GM19035 (cell line): ENCODE results near the gene MYCN.
"Not testable (repeated sequence)": the region's sequence is repeated elsewhere in the genome, so short reads cannot be mapped to it uniquely, and the experiment has no call there.

Experiments used
- ATAC-seq: cut with Tn5 transposase; IDR thresholded peaks from one replicate; pipeline ENCODE4 v1.9.1; 2021; ENCODE audit not compliant: unreplicated experiment

The MYCN gene

DNA sequence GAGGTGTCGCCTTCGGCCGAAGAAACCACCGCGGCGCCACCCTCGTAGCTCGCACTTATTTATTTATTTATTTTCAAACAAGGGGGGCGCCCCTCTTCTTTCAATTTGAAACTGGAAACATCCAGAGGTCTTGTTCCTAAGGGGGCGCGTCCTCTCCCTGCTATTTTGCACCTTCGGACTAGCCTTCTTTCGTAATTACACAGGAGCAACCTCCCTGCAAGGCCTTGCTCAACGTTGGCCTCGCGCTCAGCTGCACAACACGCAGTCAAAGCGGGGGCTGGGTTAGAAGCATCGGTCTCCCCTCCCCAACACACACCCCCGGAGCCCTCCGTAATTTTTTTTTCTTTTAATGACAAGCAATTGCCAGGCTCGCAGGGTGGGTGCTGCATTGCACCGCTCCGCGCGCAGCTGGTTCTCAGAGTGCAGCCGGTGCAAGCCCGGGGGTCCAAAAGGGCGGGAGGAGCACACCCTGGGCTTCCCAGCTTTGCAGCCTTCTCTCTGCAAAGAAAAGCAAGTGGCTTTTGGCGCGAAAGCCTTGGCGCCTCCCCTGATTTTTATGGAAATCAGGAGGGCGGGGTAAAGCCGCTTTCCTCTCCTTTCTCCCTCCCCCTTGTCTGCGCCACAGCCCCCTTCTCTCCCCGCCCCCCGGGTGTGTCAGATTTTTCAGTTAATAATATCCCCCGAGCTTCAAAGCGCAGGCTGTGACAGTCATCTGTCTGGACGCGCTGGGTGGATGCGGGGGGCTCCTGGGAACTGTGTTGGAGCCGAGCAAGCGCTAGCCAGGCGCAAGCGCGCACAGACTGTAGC lies at the start of gene MYCN:
Gene MYCN (plus strand): TSS at position 697 of the 807 bp plus-strand sequence. CDS start 1,515 bp downstream, outside the sequence.
- ATAC-seq: no peak

DNA sequence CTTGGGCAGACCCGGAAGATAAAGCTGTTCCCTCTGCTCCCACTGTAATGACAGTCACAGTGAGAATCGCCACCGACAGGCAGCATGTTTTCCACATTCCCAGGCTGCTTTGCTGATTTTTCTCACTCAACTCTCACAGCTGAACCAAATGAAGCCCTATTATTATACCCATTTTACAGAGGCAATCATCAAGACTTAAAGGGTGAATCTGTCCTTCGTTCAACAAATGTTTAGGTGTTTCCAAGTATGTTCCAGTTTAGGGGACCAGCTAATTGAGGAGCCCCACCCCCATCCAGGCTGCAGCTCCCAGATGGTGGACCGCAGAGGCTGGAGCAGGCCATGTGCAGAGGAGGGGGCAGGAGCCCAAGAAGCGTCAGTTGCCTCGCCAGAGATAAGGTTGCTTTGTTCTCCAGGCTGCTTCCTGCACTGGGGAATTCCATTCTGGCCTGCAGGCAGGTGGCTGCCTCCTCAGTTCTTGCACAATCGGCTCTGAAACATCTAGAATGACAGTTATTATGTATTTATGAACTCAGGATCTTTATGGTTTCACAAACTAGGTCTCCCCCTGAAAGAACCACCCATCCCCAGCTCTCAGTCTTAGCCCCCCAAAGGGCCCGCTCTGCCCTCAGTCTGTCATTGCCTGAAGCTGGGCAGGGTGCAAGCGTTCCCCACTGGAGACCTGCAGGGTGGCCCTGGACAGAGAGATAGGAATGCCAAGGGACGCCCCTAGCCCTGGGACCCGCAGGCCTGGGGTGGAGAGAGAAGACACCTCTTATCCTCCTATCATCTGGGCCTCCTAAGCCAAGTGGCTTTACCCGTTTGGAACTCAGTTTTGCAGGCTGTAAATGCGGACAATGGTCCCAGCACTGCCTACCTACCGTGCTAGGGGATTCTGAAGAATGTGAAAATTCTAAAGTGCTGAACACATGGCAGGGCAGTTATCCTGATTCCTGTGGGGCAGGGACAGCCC lies 49.1 kb upstream of the MYCN start:
- ATAC-seq: no peak

DNA sequence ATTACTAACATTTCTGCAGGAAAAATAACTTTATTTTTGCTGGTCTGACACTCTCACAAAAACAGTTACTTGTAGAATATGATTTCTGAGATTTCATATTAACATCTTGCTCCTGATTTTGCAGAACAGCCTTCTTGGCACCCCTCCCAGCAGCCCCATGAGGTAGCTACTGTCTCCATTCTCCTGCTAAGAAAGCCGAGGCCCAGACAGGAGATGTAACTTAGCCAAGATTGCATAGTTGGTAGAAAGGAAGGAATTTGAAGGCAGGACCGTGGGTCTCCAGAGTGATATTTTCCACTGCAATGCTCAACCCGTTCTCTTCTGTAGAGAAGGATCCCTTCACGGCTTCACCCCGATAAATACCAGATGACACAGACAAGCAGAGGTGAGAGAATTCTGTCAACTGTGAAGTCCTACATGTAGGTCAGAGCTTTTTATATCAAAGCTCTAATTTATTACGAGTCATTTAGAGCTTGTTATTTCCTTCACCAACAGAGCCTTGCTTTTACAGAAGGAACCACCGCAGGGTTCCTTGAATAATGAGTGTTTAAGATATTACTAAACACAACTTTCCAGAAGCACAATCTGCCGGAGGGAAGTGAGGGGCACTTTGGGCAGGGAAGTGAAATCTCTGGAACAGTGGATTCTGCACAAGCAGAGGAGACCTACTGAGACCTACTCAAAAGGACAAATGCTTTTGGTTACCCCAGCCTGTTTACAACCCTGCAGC lies 48.0 kb upstream of the MYCN start:
- no peak for ATAC-seq

DNA sequence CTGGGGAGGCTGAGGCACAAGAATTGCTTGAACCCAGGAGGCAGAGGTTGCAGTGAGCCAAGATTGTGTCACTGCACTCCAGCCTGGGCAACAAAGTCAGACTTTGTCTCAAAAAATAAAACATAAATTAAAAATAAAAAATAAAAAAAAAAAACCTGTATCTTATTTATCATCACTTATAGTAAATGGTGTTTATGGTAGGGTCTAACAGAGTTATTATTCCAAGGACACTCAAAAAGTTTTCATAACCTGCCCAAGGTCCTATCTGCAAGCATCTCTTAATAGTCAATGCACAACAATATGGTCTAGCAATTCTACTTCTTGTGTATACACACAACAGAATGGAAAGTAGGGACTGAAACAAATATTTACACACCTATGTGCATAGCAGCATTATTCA lies 47.3 kb upstream of the MYCN start:
- no peak for ATAC-seq

DNA sequence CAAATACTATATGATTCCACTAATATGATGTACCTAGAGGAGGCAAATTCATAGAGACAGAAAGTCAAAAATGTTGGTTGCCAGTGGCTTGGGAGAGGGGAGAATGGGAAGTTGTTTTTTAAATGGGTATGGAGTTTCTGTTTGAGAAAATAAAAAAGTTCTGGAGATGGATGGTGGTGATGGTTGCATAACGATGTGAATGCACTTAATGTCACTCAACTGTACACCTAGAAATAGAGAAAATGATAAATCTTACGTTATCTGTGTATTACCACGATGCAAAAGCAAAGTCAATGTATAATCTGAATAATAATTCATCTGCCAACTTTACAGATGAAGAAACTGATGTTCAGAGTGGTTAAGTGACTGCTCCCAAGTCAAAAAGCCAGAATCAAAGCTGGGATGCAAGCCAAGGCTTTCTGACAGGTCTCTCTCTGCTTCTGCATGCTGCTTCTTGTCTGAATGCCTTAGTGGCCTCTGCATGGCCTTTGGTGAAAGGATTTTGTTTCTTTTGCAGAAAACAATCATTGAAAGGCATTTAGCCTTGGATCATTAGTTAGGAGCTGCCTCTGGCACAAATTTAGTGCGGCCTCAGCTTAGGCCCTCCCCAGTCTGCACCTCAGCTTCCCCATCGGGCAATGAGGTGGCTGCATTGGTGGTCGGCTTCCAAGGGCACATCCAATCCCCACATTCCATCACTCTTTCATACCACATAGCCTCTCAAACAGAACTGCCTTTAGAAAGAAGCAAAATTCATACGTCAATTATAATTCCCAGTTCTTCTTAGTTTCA lies 46.5 kb upstream of the MYCN start:
- no peak for ATAC-seq

DNA sequence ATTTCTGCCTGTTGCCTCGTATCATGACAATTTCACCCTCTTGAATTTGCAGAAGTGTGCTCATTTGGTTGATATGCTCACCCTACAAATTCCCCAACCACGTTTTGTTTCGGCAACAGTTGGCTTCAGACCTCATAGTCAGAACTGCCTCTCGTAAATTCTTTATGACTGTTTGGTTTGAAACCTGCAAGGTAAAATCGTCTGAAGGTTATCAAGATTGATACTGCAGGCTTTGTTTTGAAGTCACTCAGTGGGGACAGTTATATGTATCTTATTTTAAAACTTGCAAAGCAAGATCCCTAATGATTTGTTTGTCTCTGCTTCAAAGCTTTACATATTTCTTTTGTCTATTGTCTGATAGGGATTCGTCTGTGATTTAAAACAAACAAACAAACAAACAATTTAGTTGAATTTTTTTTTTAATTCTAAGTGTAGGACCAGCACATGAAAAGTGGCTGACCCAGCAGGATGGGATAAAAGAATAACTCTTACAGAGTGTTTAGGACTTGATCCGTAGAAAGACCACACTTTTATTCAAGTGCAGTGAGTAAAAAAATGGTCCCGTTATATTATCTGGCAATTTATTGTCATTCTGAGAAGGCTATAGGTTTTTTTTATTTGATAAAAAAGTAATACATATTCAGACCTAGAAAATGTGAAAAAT lies 45.7 kb upstream of the MYCN start:
- ATAC-seq: no peak

DNA sequence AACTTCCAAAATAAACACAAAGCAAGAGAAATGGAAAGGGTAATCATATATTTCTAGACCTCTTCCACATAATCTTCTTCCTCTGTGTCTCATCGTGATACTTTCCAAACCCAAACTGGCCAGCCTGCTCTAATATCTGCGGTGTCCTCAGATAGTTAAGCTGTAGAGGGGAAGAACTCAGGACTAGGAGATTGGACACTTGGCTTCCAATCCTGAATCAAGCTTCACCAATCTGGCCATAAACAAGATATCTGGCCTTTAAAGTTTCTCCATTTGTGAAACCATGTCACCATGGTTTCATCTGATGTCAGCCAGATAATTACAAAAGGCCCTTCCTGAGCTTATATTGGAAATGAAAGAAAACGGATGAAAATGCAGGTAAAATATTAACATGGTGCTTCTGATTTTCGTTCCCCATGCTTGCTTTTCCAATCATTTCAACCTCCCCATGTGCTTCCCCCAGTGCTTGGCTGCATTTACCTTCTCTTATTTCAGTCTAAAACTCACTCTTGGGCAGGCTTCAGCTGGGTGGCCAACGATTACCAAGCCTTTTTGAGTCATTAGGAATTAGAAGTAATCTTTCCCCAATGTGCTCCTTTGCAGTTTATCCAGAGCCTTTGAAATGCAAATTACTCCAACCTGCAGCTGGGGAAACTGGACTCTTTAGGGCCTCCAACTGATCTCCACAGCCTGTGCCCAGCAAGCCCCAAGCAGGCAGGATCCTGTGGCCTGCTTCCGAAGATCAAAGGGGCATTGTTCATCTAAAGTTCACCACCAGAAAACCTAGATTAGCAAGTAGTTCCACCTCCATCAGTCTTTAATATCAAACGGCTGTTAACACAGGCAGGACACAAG lies 44.5 kb upstream of the MYCN start:
- ATAC-seq: no peak

DNA sequence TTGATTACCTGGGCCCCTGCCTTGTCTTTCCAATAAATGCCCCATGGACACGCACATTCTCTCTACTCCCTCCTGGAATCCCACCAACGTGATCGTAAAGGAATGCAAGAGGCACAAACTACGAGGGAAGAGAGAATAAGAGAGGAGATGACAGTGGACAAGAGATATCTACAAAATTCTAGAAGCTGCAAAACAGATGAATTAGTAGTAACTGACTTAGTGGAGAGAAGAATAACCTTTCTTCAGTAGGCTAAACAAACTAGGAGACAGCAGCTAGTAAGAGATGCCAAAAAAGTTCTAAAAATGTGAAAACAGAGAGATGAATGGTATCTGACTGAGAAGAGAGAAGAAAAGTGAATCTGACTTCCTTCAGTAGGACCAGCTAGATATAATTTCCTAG lies 43.5 kb upstream of the MYCN start:
- no peak for ATAC-seq

DNA sequence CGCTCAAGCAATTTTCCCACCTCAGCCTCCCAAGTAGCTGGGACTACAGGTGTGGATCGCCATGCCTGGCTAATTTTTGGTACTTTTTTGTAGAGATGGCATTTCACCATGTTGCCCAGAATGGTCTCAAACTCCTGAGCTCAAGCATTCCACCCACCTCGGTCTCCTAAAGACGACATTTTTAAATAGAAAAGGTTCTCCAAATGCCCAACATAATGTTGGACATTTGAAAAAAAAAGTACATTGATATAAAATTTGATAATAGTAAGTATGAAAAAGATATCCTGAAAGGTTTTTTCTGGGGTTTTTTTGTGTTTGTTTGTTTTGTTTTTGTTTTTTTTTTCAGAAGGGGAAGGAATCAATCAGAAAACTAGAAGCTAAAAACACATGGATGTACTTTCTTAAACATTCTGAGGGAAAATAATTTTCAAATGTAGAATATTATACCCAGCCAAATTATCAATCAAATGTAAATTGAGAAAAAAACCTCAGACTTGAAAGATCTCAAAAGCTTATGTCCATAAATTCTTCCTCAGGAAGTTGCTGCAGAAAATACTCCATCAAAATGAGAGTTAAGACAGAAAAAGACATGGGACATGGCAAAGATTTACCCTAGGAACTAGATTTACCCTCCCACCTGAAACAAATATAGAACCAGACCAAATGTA lies 42.8 kb upstream of the MYCN start:
- ATAC-seq: no peak

DNA sequence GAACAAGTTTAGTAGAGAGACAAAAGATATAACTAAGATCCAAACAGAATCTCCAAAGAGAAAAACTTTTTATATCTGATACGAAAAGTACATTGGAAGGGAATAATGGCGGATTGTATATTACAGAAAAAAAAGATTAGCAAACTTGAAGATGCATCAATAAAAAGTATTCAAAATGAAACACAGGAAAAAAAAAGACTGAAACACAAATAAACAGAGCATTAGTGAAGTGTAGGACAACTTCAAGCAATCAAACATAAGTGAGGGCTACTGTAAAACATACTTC lies 41.1 kb upstream of the MYCN start:
- ATAC-seq: no peak

DNA sequence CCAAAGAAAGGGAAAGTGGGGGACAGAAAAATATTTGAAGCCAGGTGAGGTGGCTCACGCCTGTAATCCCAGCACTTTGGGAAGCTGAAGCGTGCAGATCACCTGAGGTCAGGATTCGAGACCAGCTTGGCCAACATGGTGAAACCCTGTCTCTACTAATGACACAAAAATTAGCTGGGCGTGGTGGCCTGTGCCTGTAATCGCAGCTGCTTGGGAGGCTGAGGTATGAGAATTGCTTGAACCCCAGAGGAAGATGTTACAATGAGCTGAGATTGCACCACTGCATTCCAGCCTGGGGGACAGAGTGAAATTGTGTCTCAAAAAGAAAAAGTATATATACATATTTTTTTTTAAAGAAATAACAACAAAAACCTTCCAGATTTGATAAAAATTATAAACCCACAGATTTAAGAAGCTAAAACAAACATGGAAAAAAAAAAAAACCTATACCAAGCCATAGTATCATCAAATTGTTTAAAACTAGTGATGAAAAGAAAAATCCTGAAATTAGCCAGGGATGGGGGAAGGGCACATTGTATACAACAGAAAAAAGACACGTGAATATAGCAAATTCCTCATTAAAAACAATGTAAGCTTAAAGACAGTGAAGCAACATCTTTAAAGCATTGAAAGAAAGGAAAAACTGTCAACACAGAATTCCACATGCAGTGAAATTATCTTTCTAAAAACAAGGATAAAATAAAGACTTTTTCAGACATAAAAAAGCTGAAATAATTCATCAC lies 40.4 kb upstream of the MYCN start:
- ATAC-seq: no peak

DNA sequence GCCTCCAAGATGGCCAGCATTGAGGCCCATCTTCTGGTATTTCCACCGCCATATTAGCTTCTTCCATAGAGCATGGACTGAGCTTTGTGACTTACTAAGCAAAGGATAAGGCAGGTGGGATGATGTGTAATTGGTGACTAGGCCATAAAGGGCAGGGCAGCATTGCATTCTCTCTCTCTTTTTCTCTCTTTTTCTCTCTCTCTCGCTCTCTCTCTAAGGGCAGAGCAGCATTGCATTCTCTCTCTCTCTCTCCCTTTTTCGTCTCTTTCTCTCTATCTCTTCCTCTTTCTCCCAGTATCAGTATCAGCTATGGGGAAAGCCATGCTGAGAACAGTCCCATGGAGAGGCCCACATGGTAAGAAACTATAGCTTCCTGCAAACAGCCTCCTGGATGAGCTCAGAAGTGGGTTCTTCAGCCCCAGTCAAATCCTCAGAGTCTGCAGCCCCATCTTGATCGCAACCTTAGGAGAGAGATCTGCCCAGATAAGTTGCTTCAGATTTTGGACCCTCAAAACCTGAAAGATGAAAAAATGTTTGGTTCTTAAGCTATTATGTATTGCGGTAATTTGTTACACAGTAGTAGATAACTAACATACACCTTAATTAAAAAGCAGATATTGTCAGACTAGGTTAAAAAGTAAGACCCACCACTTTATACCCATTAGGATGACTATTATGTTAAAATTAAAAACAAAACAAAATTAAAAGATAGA lies 39.1 kb upstream of the MYCN start:
- no peak for ATAC-seq

DNA sequence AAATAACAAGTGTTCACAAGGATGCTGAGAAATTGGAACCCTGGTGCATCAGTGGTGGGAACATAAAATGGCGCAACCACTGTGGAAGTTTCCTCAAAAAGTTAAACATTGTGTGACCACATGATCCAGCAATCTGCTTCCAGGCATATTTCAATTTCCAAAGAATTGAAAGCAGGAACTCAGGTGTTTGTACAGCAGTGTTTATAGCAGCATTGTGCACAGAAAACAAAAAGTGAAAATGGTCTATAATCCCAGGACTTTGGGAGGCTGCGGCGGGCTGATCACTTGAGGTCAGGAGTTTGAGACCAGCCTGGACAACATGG lies 38.6 kb upstream of the MYCN start:
- no peak for ATAC-seq

DNA sequence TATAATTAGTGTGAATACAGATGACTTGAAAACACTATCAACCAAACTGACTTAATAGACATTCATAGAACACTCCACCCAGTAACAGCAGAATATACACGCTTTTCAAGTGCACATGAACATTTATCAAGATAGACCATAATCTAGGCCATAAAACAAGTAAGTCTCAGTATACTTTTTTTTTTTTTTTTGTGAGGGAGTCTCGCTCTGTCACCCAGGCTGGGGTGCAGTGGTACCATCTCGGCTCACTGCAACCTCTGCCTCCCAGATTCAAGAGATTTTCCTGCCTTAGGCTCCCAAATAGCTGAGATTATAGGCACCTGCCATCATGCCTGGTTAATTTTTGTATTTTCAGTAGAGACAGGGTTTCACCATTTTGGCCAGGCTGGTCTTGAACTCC lies 36.4 kb upstream of the MYCN start:
- ATAC-seq: not testable (repeated sequence)

DNA sequence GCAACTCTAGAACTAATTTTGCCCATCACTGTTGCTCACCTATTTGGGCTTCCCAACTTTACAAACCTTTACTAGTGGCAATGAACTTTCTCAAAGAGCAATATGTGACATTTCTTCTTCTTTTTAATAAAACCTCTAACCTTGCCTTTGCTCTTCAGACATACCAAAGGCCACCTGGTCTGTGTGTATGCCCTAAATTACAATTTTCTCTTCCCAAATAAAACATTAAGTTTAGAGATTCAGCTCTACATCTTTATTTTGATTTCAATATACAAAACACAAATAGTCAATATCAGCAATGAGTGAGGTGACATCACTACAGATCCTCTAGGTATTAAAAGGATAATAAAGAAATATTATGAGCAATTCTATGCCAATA lies 35.1 kb upstream of the MYCN start:
- ATAC-seq: no peak

DNA sequence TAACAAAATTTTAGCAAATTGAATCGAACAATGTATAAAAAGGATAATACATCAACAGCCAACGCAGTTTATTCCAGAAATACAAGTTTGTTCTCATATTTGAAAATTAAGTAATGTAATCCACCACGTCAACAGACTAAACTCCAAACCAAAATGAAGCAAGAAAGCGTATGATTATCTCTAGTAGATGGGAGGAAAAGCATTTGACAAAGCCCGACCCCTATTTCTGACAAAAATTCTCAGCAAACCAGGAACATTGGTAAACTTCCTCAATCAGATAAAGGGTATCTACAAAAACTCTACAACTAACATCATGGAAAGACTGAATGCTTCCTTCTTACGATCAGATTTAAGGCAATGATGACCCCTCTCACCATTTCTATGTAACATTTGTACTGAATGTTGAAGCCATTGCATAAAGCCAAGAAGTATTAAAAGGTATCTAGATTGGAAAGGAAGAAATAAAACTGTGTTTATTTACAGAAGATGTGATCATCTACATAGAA lies 34.3 kb upstream of the MYCN start:
- no peak for ATAC-seq

DNA sequence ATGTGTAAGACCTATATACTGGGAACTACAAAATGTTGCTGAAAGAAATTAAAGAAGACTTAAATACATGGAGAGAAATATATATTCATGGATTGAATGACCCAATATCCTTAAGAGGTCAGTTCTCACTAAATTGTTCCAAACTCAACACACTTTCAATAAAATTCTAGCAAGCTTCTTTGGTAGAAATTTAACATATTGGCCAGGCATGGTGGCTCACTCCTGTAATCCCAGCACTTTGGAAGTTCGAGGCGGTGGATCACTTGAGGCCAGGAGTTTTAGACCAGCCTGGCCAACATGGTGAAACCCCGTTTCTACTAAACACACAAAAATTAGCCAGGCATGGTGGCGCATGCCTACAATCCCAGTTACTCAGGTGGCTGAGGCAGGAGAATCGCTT lies 33.6 kb upstream of the MYCN start:
- no peak for ATAC-seq
